ENCODE results near the gene C18orf54.

DNA sequence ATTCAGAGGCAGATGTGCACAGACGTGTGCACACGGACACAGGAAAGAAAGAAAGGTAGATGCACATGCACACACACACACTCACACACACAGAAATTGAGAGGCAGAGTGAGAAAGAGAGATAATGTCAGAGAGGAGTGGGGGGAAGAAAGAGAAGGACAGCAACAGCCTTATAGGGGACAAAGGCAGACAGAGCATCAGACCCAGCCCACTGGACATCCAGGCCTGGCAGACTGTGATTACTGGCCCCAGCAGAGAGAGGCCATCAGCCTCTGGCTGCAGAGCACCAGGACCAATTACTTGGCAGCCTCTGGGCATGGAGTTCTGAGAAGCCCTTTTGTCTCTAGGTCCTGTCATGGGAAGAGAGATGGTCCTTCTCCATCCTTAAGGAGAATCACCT lies 66.1 kb downstream of the C18orf54 start:
- TF ChIP-seq CTCF (IDR thresholded peaks at IDR 0.05) (no peak), HDAC2 (IDR thresholded peaks at IDR 0.05) (no peak), MAFK (IDR thresholded peaks at IDR 0.05; ENCODE audit: partially characterized antibody) (no peak), HEYL (CRISPR knock-in tag; IDR thresholded peaks at IDR 0.05) (no peak), RAD21 (conservative IDR thresholded peaks at IDR 0.05 in 1 of 2, IDR thresholded peaks at IDR 0.05 in 1 of 2) (no peak), SREBF2 (IDR thresholded peaks at IDR 0.05) (no peak), EP300 (IDR thresholded peaks at IDR 0.05) (no peak)
